GM18505 (cell line): Measurements from ENCODE around the gene ZNF579.

ENCODE experiments used
- ATAC-seq: cut with Tn5 transposase; IDR thresholded peaks from one replicate; pipeline ENCODE4 v1.9.1; 2021; ENCODE audit not compliant: unreplicated experiment
- POLR2A ChIP-seq: IDR thresholded peaks from 4 replicates; pipeline ENCODE4 v1.6.1; 2011; ENCODE audit warnings: borderline replicate concordance; ENCODE audit not compliant: insufficient read depth, insufficient read length; ENCODE audit errors: extremely low read depth

ZNF579 gene

GRCh38 chr19:55580628-55581144, at the start of gene ZNF579:
Gene ZNF579 (minus strand): TSS chr19:55580848. CDS start chr19:55579639, 1,209 bp downstream.
- TF ChIP-seq POLR2A, result peak; percentile 69
- ATAC-seq, result no peak

- no peak for TF ChIP-seq POLR2A
Measured at GRCh38 chr19:55626350-55626749, 45.7 kb upstream of the ZNF579 start.

GRCh38 chr19:55625004-55625326, 44.3 kb upstream of the ZNF579 start:
- no peak for ATAC-seq
- no peak for TF ChIP-seq POLR2A

More at GRCh38 chr19:55626350-55626749, 45.7 kb upstream of the ZNF579 start:
- no peak for ATAC-seq

GRCh38 chr19:55624109-55625003, 43.7 kb upstream of the ZNF579 start, which contains the start of gene ZNF784:
Gene ZNF784 (minus strand): TSS chr19:55624566. CDS start chr19:55624561, 5 bp downstream.
- peak; percentile 71 for ATAC-seq
- peak; percentile 83 for TF ChIP-seq POLR2A

GRCh38 chr19:55623561-55623960, 42.9 kb upstream of the ZNF579 start:
- ATAC-seq, result no peak
- no peak for TF ChIP-seq POLR2A

GRCh38 chr19:55623130-55623529, 42.5 kb upstream of the ZNF579 start:
- no peak for ATAC-seq
- TF ChIP-seq POLR2A, result no peak

GRCh38 chr19:55622242-55622969, 41.8 kb upstream of the ZNF579 start:
- no peak for ATAC-seq
- TF ChIP-seq POLR2A, result no peak

GRCh38 chr19:55621673-55622231, 41.1 kb upstream of the ZNF579 start:
- no peak for ATAC-seq
- no peak for TF ChIP-seq POLR2A

GRCh38 chr19:55621205-55621672, 40.6 kb upstream of the ZNF579 start:
- ATAC-seq, result no peak
- TF ChIP-seq POLR2A, result no peak

GRCh38 chr19:55620410-55621204, 40.0 kb upstream of the ZNF579 start:
- TF ChIP-seq POLR2A, result no peak
- no peak for ATAC-seq

- no peak for ATAC-seq
- TF ChIP-seq POLR2A, result no peak
Measured at GRCh38 chr19:55619286-55619685, 38.6 kb upstream of the ZNF579 start.

- no peak for TF ChIP-seq POLR2A
- ATAC-seq, result no peak
Measured at GRCh38 chr19:55618426-55618825, 37.8 kb upstream of the ZNF579 start.
